ENCODE data around the gene C2CD4C.
"Not testable (repeated sequence)": the region's sequence is repeated elsewhere in the genome, so short reads cannot be mapped to it uniquely, and the experiment has no call there.

Gene C2CD4C

DNA sequence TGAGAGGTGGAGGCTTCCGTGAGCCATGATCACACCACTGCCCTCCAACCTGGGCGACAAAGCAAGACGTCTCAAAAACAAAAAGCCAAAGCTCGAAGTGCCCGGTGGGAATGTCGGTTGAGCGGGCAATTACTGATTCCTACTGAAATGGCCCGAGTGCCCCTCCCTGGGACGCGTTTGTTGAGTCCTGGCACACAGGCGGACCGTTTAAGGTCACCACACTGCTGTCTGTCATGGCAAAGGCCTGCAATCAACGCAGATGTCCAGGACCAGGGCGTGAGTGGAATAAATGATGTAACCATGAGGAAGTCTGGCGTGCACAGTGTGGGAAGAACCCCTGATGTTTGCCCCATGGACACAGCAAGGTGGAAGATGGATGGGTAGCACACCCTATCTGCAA lies 19.2 kb upstream of the C2CD4C start:
- Histone ChIP-seq H3K4me1 (ENCODE audit: low read length) (no peaks in the 10 kb centered on the region), H4K20me1 (ENCODE audit: insufficient read depth, low read length) (no peaks in the 10 kb centered on the region), H3K79me2 (ENCODE audit: low read length) (no peaks in the 10 kb centered on the region), H3K4me3 (ENCODE audit: low read length) (no peak overlapping the region), H3K27ac (ENCODE audit: low read length) (no peak overlapping the region), H3K4me2 (ENCODE audit: low read length) (no peak overlapping the region), H3K27me3 (ENCODE audit: low read depth, low read length) (no peaks in the 10 kb centered on the region), H2AFZ (ENCODE audit: low read depth, low read length) (no peak overlapping the region), H3K9me3 (ENCODE audit: insufficient read depth, low read length) (no peaks in the 10 kb centered on the region), H3K36me3 (replicated peaks; ENCODE audit: low read depth, low read length) (no peaks in the 10 kb centered on the region), H3K9ac (ENCODE audit: low read length) (no peak overlapping the region)
- TF ChIP-seq, protein P1, sequence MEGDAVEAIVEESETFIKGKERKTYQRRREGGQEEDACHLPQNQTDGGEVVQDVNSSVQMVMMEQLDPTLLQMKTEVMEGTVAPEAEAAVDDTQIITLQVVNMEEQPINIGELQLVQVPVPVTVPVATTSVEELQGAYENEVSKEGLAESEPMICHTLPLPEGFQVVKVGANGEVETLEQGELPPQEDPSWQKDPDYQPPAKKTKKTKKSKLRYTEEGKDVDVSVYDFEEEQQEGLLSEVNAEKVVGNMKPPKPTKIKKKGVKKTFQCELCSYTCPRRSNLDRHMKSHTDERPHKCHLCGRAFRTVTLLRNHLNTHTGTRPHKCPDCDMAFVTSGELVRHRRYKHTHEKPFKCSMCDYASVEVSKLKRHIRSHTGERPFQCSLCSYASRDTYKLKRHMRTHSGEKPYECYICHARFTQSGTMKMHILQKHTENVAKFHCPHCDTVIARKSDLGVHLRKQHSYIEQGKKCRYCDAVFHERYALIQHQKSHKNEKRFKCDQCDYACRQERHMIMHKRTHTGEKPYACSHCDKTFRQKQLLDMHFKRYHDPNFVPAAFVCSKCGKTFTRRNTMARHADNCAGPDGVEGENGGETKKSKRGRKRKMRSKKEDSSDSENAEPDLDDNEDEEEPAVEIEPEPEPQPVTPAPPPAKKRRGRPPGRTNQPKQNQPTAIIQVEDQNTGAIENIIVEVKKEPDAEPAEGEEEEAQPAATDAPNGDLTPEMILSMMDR (IDR thresholded peaks at IDR 0.05; ENCODE audit: low read depth, low read length) = no peak
- no peak for TF ChIP-seq EZH2phosphoT487 (IDR thresholded peaks at IDR 0.05; ENCODE audit: low read depth)

DNA sequence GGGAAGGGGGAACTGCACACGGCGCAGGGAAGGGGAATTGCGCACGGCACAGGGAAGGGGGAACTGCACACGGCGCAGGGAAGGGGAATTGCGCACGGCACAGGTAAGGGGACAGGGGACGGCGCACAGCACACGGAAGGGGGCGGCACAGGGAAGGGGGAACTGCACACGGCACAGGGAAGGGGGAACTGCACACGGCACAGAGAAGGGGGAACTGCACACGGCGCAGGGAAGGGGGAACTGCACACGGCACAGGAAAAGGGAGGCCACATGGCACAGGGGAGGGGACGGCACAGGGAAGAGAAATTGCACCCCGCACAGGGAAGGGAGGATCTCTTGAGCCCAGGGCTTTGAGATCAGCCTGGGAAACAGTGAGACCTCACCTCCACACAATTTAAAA lies 18.7 kb upstream of the C2CD4C start:
- H3K9ac ChIP-seq (ENCODE audit: low read length); H3K4me1 ChIP-seq (ENCODE audit: low read length); H3K4me3 ChIP-seq (ENCODE audit: low read length); H4K20me1 ChIP-seq (ENCODE audit: insufficient read depth, low read length); H2AFZ ChIP-seq (ENCODE audit: low read depth, low read length); H3K4me2 ChIP-seq (ENCODE audit: low read length); H3K36me3 ChIP-seq (replicated peaks; ENCODE audit: low read depth, low read length); H3K27ac ChIP-seq (ENCODE audit: low read length); H3K27me3 ChIP-seq (ENCODE audit: low read depth, low read length); H3K9me3 ChIP-seq (ENCODE audit: insufficient read depth, low read length); H3K79me2 ChIP-seq (ENCODE audit: low read length): not testable (repeated sequence)

DNA sequence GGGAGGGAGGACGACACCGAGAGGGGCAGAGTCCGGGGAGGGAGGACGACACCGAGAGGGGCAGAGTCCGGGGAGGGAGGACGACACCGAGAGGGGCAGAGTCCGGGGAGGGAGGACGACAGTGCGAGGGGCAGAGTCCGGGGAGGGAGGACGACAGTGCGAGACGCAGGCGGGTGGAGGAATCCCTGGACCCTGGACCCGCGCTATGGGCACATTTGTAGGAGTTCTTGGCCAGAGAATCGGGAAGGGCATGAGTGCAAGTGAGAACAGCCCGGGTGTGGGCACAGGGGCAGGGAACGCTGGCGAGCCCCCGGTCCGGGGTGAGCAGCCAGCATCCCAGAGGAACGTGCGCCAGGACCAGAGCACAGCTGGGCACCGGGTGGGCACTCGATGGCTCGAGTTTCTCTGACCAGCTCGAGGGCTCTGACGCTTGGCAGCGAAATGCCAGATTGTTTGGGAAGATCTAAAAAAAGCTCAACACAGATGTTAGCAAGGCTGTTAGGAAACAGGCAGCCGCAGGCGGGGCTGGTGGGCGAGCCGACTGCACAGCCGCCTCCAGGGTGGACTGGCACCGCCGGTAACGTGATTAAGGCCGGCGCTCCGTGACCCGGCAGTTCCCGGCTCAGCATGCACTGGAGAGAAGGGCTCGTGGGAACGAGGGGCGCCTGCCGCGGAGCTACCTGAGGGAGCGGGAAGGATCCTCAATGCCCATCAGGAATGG lies 17.9 kb upstream of the C2CD4C start:
- Histone ChIP-seq H3K36me3 (replicated peaks; ENCODE audit: low read depth, low read length) (no peaks in the 10 kb centered on the region), H3K27me3 (ENCODE audit: low read depth, low read length) (no peaks in the 10 kb centered on the region), H3K79me2 (ENCODE audit: low read length) (no peaks in the 10 kb centered on the region), H3K9ac (ENCODE audit: low read length) (no peak overlapping the region), H4K20me1 (ENCODE audit: insufficient read depth, low read length) (no peaks in the 10 kb centered on the region), H3K4me3 (ENCODE audit: low read length) (no peak overlapping the region), H2AFZ (ENCODE audit: low read depth, low read length) (no peak overlapping the region), H3K4me2 (ENCODE audit: low read length) (no peak overlapping the region), H3K9me3 (ENCODE audit: insufficient read depth, low read length) (no peaks in the 10 kb centered on the region), H3K27ac (ENCODE audit: low read length) (no peak overlapping the region), H3K4me1 (ENCODE audit: low read length) (no peaks in the 10 kb centered on the region)
- no peak for TF ChIP-seq EZH2phosphoT487 (IDR thresholded peaks at IDR 0.05; ENCODE audit: low read depth)

DNA sequence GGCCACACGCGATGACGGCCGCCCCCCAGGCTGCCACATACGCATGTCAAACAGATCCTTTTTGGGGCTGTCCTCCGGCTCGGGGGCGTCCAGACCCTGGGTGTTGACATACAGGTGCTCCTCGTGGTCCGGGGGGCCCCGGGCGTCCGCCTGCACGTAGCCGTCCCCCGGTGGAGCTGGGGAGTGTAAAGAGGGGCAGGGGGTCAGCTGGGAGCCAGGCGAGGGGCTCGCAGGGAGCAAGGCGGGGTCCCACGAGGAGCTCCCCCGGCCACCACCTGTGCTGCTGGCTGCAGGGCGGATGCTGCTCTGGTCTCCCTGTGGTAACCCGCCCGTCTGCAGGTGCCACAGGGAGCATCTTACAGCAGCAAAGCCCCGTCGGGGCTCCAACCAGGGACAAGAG lies 16.1 kb upstream of the C2CD4C start:
- no peak overlapping the region for H3K9ac ChIP-seq (ENCODE audit: low read length)
- no peaks in the 10 kb centered on the region for H3K4me1 ChIP-seq (ENCODE audit: low read length)
- H3K27ac ChIP-seq (ENCODE audit: low read length) = no peak overlapping the region
- H3K9me3 ChIP-seq (ENCODE audit: insufficient read depth, low read length) = no peaks in the 10 kb centered on the region
- no peaks in the 10 kb centered on the region for H3K36me3 ChIP-seq (replicated peaks; ENCODE audit: low read depth, low read length)
- TF ChIP-seq, protein P1 (IDR thresholded peaks at IDR 0.05; ENCODE audit: low read depth, low read length) = no peak
- TF ChIP-seq EZH2phosphoT487 (IDR thresholded peaks at IDR 0.05; ENCODE audit: low read depth) = no peak
- H2AFZ ChIP-seq (ENCODE audit: low read depth, low read length) = no peak overlapping the region
- no peak overlapping the region for H3K4me3 ChIP-seq (ENCODE audit: low read length)
- H3K4me2 ChIP-seq (ENCODE audit: low read length) = no peak overlapping the region
- H3K27me3 ChIP-seq (ENCODE audit: low read depth, low read length) = no peaks in the 10 kb centered on the region
- H4K20me1 ChIP-seq (ENCODE audit: insufficient read depth, low read length) = no peaks in the 10 kb centered on the region
- H3K79me2 ChIP-seq (ENCODE audit: low read length) = no peaks in the 10 kb centered on the region

DNA sequence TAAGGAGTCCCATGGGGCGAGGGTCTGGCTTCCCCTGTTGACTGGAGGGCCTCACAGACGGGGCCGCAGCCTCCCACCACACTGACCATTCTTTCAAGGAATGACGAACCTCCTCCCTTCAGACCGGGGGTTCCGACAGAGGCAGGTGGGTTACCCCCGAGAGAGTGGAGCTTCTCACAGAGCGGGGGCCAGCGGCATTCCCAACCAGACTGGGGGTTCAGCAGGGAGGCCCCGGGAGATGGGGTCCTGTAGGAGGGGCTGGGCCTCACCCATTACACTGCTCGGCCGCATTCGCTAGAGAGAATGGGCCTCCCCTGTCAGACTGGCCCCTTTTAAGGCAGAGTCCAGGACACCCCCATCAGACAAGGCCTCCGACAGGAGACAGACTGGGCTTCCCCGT lies 15.6 kb upstream of the C2CD4C start:
- H4K20me1 ChIP-seq (ENCODE audit: insufficient read depth, low read length) = no peaks in the 10 kb centered on the region
- no peak overlapping the region for H3K9ac ChIP-seq (ENCODE audit: low read length)
- H3K4me1 ChIP-seq (ENCODE audit: low read length) = no peaks in the 10 kb centered on the region
- H3K36me3 ChIP-seq (replicated peaks; ENCODE audit: low read depth, low read length) = no peaks in the 10 kb centered on the region
- no peak overlapping the region for H2AFZ ChIP-seq (ENCODE audit: low read depth, low read length)
- no peaks in the 10 kb centered on the region for H3K79me2 ChIP-seq (ENCODE audit: low read length)
- H3K4me2 ChIP-seq (ENCODE audit: low read length) = no peak overlapping the region
- no peaks in the 10 kb centered on the region for H3K27me3 ChIP-seq (ENCODE audit: low read depth, low read length)
- no peak overlapping the region for H3K4me3 ChIP-seq (ENCODE audit: low read length)
- H3K27ac ChIP-seq (ENCODE audit: low read length) = no peak overlapping the region
- H3K9me3 ChIP-seq (ENCODE audit: insufficient read depth, low read length) = no peaks in the 10 kb centered on the region
- TF ChIP-seq, protein P1 (IDR thresholded peaks at IDR 0.05; ENCODE audit: low read depth, low read length) = no peak
- TF ChIP-seq EZH2phosphoT487 (IDR thresholded peaks at IDR 0.05; ENCODE audit: low read depth) = no peak

Data from OCI-LY3 (cell line).